ENCODE measurements around the gene TNFRSF19. TPM values are rescaled to one million over a fixed set of nuclear protein-coding genes. Genes with fewer than 3 reads are reported as not detected.

TNFRSF19 gene
- total RNA-seq, 2 donors from 2014 or later = 0.82 to 0.90 TPM

- intact Hi-C loops (cut with DNase I) = no loop called here
- no peaks in the 10 kb centered on the region for H3K36me3 ChIP-seq
- TF ChIP-seq, protein P1, sequence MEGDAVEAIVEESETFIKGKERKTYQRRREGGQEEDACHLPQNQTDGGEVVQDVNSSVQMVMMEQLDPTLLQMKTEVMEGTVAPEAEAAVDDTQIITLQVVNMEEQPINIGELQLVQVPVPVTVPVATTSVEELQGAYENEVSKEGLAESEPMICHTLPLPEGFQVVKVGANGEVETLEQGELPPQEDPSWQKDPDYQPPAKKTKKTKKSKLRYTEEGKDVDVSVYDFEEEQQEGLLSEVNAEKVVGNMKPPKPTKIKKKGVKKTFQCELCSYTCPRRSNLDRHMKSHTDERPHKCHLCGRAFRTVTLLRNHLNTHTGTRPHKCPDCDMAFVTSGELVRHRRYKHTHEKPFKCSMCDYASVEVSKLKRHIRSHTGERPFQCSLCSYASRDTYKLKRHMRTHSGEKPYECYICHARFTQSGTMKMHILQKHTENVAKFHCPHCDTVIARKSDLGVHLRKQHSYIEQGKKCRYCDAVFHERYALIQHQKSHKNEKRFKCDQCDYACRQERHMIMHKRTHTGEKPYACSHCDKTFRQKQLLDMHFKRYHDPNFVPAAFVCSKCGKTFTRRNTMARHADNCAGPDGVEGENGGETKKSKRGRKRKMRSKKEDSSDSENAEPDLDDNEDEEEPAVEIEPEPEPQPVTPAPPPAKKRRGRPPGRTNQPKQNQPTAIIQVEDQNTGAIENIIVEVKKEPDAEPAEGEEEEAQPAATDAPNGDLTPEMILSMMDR (IDR thresholded peaks at IDR 0.05) = no peak
- H3K4me1 ChIP-seq = no peaks in the 10 kb centered on the region
- H3K9me3 ChIP-seq = no peaks in the 10 kb centered on the region
- H3K27ac ChIP-seq = no peak overlapping the region
- no peaks in the 10 kb centered on the region for H3K27me3 ChIP-seq
- no peak overlapping the region for H3K4me3 ChIP-seq
- DNase-seq = no peak
- H3K9ac ChIP-seq (ENCODE audit: low read depth in 2 of 2, low read length in 2 of 2) = no peak overlapping the region
These were observed 88.8 kb downstream of the TNFRSF19 start for GRCh38 chr13:23658929-23659541.

- no peak overlapping the region for H3K9ac ChIP-seq (ENCODE audit: low read depth in 2 of 2, low read length in 2 of 2)
- H3K27ac ChIP-seq = no peak overlapping the region
- H3K27me3 ChIP-seq = no peaks in the 10 kb centered on the region
- no peak overlapping the region for H3K4me3 ChIP-seq
- intact Hi-C loops (cut with DNase I) = no loop called here
- DNase-seq = no peak
- no peaks in the 10 kb centered on the region for H3K36me3 ChIP-seq
- H3K9me3 ChIP-seq = no peaks in the 10 kb centered on the region
- H3K4me1 ChIP-seq = no peaks in the 10 kb centered on the region
- TF ChIP-seq, protein P1 (IDR thresholded peaks at IDR 0.05) = no peak
These were observed 90.0 kb downstream of the TNFRSF19 start for GRCh38 chr13:23660249-23660648.

GRCh38 chr13:23666582-23666981 is 96.4 kb downstream of the TNFRSF19 start:
- Histone ChIP-seq H3K27ac (no peak overlapping the region), H3K36me3 (no peaks in the 10 kb centered on the region), H3K4me3 (no peak overlapping the region), H3K9me3 (no peaks in the 10 kb centered on the region), H3K4me1 (no peaks in the 10 kb centered on the region), H3K9ac (ENCODE audit: low read depth in 2 of 2, low read length in 2 of 2) (no peak overlapping the region), H3K27me3 (no peaks in the 10 kb centered on the region)
- no peak for DNase-seq
- TF ChIP-seq, protein P1 (IDR thresholded peaks at IDR 0.05) = no peak
- intact Hi-C loops (cut with DNase I) = no loop called here

DNA sequence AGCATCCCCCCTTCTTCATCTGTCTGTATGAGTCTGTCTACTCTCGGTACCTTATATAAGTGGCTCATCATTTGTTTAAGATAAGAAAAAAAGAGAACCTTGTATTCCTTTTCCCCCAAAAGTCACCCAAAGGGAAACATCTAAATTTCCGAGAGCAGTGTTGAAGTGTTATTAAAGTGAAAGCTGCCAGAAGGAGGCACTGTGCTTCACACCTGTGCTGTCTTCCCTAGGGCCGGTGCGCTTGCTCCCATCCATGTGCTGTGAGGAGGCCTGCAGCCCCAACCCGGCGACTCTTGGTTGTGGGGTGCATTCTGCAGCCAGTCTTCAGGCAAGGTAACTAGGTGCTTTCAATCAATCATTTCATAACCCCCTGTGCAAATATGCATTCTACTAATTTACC is 97.5 kb downstream of the TNFRSF19 start:
- H3K27me3 ChIP-seq = no peaks in the 10 kb centered on the region
- H3K36me3 ChIP-seq = no peaks in the 10 kb centered on the region
- no peak overlapping the region for H3K4me3 ChIP-seq
- TF ChIP-seq, protein P1 (IDR thresholded peaks at IDR 0.05) = no peak
- no peak for DNase-seq
- H3K4me1 ChIP-seq = no peaks in the 10 kb centered on the region
- H3K27ac ChIP-seq = no peak overlapping the region
- no peak overlapping the region for H3K9ac ChIP-seq (ENCODE audit: low read depth in 2 of 2, low read length in 2 of 2)
- H3K9me3 ChIP-seq = no peaks in the 10 kb centered on the region
- intact Hi-C loops (cut with DNase I) = no loop called here

GRCh38 chr13:23668562-23668961 is 98.3 kb downstream of the TNFRSF19 start:
- no peaks in the 10 kb centered on the region for H3K4me1 ChIP-seq
- no peak overlapping the region for H3K27ac ChIP-seq
- no peak overlapping the region for H3K4me3 ChIP-seq
- H3K9me3 ChIP-seq = no peaks in the 10 kb centered on the region
- intact Hi-C loops (cut with DNase I) = no loop called here
- TF ChIP-seq, protein P1 (IDR thresholded peaks at IDR 0.05) = no peak
- no peaks in the 10 kb centered on the region for H3K36me3 ChIP-seq
- no peak overlapping the region for H3K9ac ChIP-seq (ENCODE audit: low read depth in 2 of 2, low read length in 2 of 2)
- no peaks in the 10 kb centered on the region for H3K27me3 ChIP-seq
- no peak for DNase-seq

Measured in colonic mucosa (tissue), 4 donors.